ENCODE data around the gene PPP6R3.
"Not testable (repeated sequence)": the region's sequence is repeated elsewhere in the genome, so short reads cannot be mapped to it uniquely, and the experiment has no call there.

Gene PPP6R3

DNA sequence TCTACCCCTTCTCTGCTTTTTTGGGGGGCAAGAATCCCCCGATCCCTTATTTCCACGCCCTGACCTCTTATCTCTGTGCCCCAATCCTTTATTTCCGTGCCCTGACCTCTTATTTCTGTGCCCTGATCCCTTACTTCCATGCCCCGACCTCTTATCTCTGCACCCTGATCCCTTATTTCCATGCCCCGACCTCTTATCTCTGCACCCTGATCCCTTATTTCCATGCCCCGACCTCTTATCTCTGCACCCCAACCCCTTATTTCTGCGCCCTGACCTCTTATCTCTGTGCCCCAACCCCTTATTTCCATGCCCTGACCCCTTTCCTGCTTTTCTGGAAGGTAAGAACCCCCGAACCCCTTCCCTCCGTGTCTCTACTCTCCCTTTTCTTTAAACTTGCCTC lies 163.2 kb downstream of the PPP6R3 start:
- DNase-seq: not testable (repeated sequence)

GRCh38 chr11:68625069-68625468 lies 164.5 kb downstream of the PPP6R3 start:
- DNase-seq: not testable (repeated sequence)

DNA sequence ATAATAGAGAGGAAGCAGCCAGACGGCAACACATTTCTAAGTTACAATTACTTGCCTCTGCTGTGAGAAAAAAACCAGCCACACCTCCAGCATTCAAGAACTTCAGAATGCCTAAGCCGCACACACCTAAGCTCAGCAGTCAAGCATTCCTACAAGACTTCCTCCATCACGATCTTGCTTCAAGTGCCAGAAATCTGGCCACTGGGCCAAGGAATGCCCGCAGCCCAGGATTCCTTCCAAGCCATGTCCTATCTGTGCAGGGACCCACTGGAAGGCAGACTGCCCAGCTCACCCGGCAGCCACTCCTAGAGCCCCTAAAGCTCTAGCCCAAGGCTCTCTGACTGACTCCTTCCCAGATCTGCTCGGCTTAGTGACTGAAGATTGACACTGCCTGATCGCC lies 165.7 kb downstream of the PPP6R3 start:
- not testable (repeated sequence) for DNase-seq

- not testable (repeated sequence) for DNase-seq
Measured at GRCh38 chr11:68628837-68629236, 168.3 kb downstream of the PPP6R3 start.

- not testable (repeated sequence) for DNase-seq
Measured at GRCh38 chr11:68632375-68632774, 171.8 kb downstream of the PPP6R3 start.

DNA sequence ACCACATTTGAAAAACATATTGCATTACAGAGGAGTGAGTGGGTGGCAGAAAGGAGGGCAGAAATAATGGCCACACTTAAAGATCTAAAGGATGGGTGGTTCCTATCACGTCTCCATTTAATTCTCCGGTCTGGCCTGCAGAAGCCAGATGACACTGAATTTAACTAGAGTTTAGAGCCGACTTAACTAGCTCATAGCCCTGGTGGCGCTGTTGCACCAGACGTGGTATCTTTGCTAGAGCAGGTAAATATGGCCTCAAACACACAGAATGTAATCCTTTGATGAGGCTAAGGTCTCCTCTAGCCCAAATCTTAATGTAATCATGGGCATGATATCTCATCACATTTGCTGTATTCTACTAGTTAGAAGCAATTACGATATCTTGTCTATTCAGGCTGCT lies 172.2 kb downstream of the PPP6R3 start:
- no peak for DNase-seq

GRCh38 chr11:68634606-68635005 lies 174.1 kb downstream of the PPP6R3 start:
- not testable (repeated sequence) for DNase-seq

DNA sequence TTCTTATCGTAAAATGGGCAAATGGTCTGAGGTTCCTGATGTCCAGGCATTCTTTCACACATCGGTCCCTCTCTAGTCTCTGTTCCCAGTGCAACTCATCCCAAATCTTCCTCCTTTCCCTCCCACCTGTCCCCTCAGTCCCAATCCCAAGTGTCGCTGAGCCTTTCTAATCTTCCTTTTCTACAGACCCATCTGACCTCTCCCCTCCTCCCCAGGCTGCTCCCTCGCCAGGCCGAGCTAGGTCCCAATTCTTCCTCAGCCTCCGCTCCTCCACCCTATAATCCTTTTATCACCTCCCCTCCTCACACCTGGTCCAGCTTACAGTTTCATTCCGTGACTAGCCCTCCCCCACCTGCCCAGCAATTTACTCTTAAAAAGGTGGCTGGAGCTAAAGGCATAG lies 174.6 kb downstream of the PPP6R3 start:
- DNase-seq: not testable (repeated sequence)

- not testable (repeated sequence) for DNase-seq
Measured at GRCh38 chr11:68635883-68636282, 175.3 kb downstream of the PPP6R3 start.

DNA sequence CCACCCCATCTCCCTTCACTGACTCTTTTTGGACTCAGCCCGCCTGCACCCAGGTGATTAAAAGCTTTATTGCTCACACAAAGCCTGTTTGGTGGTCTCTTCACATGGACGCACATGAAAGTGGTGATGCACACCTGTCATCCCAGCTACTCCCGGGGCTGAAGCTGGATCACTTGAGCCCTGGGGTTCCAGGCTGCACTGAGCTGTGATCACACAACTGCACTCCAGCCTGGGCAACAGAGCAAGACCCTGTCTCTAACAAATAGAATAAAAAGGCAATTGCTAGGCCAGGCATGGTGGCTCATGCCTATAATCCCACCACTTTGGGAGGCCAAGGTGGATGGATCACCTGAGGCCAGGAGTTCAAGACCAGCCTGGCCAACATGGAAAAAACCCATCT lies 178.8 kb downstream of the PPP6R3 start:
- not testable (repeated sequence) for DNase-seq

DNA sequence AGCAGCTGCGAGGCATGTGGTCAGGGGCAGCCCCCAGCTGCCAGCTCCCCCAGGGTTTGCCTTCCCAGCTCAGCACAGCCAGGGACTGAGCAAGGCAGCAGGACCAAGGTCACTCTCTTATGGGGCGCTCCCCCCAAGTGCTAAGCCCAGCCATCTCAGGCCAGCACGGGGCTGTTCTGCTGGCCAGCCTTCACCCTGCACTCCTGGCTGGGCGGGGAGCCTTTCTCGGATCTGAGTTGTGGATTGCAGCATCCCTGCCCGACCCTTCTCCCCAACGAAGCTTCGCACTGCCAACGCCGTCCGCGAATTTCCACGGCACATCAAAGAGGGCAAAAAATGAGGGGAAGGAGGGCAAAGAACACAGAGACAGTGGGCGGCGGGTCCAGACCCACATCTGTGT lies 181.3 kb downstream of the PPP6R3 start:
- no peak for DNase-seq

DNA sequence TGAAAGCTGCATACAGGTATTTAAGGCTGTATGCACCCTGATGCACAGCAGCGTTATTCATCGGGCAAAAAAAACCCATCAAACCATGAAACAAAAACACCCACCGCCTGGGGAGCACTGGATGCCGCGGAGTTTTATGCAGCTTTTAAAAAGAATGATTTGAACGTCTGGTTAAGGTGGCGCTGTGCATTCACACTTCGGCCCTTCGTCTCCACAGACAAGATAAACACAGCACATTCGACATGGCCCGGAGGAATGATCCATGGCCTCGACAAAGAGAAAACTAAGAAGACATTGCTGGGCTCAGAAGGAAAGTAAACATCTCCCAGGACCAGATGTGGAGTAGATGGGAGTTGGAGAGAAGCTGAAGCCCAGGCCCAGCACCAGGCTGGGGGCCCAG lies 183.0 kb downstream of the PPP6R3 start:
- DNase-seq: no peak

DNA sequence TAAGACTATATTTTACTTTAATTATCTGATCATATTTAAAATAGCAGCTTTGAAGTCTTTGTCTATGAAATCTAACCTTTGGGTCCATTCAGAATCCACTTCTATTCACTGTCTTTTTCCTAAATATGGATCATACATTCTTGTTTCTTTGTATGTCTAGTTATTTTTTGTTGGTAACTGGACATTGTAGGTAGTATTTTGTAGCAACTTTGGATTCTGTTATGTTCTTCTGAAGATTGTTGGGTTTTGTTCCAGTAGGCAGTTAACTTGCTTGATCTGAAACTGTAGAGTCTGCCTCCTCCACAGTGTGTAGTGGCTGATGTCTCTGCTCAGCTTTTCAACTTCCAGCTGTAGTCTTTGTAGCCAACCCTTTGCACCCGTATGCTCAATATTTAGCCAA lies 186.3 kb downstream of the PPP6R3 start:
- no peak for DNase-seq

DNA sequence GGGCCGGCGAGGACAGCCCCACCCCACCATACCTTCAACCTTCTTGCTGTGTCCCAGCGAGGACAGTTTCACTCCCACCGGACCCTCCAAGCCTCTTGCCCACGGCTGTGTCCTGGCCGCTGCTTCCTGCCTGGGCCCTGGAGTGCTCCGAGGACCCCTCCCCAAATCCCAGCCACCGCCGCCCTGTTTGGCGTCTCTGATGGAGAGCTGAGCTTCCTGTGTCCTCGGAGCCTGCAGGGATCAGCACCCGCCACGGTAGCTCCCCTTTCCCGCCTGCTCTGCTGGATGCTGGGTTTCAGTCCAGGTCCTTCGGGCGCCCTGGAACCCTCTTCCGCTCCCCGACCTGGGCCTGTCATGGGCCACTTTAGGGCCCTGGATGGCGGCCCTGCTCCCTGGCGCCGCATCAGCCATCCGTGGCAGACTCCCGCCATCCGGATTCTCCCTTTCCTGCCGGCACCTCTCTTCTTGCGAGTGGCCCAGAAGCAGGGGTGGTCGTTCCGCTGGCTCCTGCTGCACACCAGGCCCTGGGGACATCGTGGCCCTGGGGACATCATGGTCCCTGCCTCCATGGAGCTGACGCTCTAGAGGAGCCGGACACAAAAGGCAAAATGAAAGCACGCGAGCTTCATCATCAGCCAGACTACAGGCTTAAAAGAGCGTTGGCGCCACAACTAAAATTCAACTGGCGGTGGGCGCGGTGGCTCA lies 189.5 kb downstream of the PPP6R3 start:
- DNase-seq: no peak

DNA sequence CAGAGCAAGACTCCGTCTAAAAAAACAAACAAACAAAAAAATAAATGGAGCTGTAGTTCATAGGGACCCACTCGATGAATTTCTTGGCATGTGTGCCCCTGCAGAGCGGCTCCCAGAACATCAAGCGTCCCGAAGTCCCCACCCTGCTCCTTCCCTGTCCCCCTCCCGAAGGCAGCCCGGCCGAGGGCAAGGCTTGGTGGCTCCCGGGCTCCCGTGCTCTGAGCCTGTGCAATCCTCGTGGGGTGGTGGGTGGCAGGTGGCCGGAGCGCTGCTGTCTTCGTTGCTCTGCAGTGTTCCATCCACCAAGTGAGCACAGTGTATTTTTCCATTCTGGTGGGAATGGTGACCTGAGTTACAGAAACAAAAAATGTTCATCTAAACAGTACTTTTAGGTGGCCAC lies 190.2 kb downstream of the PPP6R3 start:
- DNase-seq: no peak

- no peak for DNase-seq
Measured at GRCh38 chr11:68651208-68651984, 190.8 kb downstream of the PPP6R3 start.

DNA sequence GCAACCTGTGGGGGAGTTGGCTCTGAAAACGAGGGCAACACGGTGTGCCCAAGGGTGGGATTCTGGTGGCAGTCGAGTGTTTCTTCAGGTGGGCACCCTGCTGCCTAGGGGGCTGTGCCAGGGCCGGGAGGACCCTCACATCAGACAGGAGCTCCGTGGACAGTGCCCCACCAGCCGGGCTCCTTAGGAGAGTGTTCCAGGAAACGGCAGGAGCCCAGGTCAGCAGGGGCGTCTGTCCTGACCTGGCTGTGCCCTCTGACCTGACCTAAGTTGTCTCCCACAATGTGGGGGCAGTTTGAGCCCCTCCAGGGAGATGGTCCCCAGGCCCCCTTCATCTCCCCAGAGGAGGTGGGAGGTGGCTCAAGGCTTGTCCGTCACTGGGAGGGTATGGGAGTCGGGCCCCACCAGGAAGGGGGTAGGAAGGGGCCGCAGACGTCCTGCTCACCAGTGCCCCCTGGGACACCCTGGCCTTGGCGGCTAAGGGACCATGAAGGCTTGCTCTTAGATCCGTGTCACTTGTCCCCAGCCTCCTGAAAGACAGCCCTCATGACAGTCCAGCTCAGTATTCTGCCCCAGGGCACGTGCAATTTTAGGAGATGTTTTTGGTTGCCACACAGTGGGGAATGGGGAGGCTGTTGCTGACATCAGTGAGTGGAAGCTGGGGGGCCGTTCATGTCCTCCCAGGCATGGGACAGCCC lies 191.6 kb downstream of the PPP6R3 start:
- DNase-seq: no peak

DNA sequence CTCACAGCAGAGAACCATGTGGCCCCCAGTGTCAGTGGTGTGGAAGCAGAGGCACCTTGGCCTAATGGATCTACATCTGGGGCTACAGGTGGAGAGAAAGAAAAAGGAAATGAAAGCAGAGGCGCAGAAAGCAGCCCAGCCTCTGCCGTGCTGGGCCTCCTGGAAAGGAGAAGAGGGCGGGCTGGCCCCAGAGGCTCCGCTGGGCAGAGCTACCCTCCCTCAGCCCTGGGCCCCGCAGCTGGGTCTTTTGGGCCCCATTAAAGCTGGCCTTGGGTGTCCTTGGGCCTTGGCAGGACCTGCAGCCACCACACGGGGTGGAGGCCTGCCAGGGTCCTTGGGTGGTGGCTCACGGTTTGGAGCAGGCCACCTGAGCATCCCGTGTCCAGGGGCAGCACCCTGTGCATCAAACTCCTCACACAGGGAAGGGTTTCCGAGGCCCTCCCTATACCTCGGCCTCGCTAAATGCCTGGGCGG lies 192.2 kb downstream of the PPP6R3 start:
- DNase-seq: no peak

- no peak for DNase-seq
Measured at GRCh38 chr11:68653486-68654430, 193.2 kb downstream of the PPP6R3 start.

DNA sequence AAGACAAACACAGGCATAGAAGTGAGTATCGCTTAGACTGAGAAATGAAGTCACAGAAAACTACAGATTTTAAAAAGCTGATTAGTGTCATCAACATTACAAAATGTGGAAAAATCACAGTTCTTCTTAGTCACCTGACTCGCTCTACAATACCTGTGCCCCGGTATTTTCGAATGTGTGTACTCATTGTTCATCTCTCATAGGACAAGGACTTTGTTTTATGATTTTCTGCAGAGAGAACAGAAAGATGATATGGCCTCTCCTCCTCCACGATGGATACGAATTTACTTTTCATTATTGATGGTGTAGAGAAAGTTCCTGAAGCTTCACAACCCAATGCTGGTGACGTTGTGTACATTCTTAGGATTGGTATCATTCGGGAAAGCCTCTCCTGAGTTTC lies 194.4 kb downstream of the PPP6R3 start:
- DNase-seq: no peak

- DNase-seq: no peak
Measured at GRCh38 chr11:68655406-68655805, 194.9 kb downstream of the PPP6R3 start.

- no peak for DNase-seq
Measured at GRCh38 chr11:68655806-68656205, 195.3 kb downstream of the PPP6R3 start.

Measured in right hindlimb (tissue), 1 donor.